Glutamatergic neuron (in vitro differentiated cells): ENCODE measurements around the gene OR2W3. TPM values are rescaled to one million over a fixed set of nuclear protein-coding genes. Genes with fewer than 3 reads are reported as not detected.
"Not testable (repeated sequence)": the region's sequence is repeated elsewhere in the genome, so short reads cannot be mapped to it uniquely, and the experiment has no call there.

Experiments
- DNase-seq: peaks from one replicate; pipeline ENCODE4 v3.0.0; 2022
- H3K27ac Mint-ChIP-seq: one replicate; pipeline ENCODE4 v1.8.0; 2020; ENCODE audit warnings: mild to moderate bottlenecking, mixed read lengths, inconsistent platforms; ENCODE audit not compliant: unreplicated experiment
- H3K27me3 Mint-ChIP-seq: one replicate; pipeline ENCODE4 v1.8.0; 2020; ENCODE audit warnings: mild to moderate bottlenecking, moderate library complexity, mixed read lengths, inconsistent platforms; ENCODE audit not compliant: unreplicated experiment
- H3K36me3 Mint-ChIP-seq: one replicate; pipeline ENCODE4 v1.8.0; 2020; ENCODE audit warnings: mild to moderate bottlenecking, mixed read lengths, inconsistent platforms; ENCODE audit not compliant: unreplicated experiment
- H3K4me1 Mint-ChIP-seq: one replicate; pipeline ENCODE4 v1.8.0; 2020; ENCODE audit warnings: mild to moderate bottlenecking, low read depth, mixed read lengths, inconsistent platforms; ENCODE audit not compliant: unreplicated experiment
- H3K4me3 Mint-ChIP-seq: one replicate; pipeline ENCODE4 v1.8.0; 2020; ENCODE audit warnings: mild to moderate bottlenecking, mixed read lengths, inconsistent platforms; ENCODE audit not compliant: unreplicated experiment
- H3K9me3 Mint-ChIP-seq: one replicate; pipeline ENCODE4 v1.8.0; 2020; ENCODE audit warnings: mild to moderate bottlenecking, moderate library complexity, mixed read lengths, inconsistent platforms; ENCODE audit not compliant: unreplicated experiment
- total RNA-seq: library from RNA; stranded (reverse); fragmentation: NEBNext Ultra II Directional; extraction: Animal tissue kit (Norgen Biotek cat#: 25700); gene quantifications from one replicate; pipeline ENCODE4 v1.2.1, GENCODE V29; 2021; ENCODE audit not compliant: unreplicated experiment
- TF ChIP-seq, protein P1 (sequence below): fragments of 200-600 bp; sonication (generic); IDR thresholded peaks from one replicate; pipeline ENCODE4 v1.5.0; 2021; ENCODE audit not compliant: partially characterized antibody, unreplicated experiment

Gene OR2W3
- total RNA-seq, 1 donor from 2014 or later = 1.8 TPM

DNA sequence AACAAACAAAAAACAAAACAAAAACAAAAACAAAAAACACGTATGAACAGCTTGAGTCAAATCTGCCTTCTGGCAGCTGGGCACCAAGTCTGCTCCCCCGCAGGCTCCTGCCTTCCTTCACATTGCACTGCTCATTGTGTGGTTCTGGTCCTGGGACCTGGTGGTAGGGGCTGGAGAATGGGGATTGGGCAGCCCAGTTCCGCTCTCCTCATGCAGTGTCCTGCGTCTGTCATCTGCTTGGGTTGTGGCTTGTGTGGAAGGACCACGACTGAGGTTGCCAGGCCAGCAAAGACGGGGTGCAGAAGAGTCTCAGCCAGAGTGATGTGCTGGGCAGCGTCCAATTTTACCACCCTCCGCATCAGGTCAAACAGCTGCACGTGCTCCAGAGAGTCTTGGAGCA is 40.4 kb downstream of the OR2W3 start:
- no peak overlapping the region for H3K4me3 Mint-ChIP-seq
- no peak overlapping the region for H3K27ac Mint-ChIP-seq
- no peak for DNase-seq
- no peaks in the 10 kb centered on the region for H3K27me3 Mint-ChIP-seq
- TF ChIP-seq, protein P1, sequence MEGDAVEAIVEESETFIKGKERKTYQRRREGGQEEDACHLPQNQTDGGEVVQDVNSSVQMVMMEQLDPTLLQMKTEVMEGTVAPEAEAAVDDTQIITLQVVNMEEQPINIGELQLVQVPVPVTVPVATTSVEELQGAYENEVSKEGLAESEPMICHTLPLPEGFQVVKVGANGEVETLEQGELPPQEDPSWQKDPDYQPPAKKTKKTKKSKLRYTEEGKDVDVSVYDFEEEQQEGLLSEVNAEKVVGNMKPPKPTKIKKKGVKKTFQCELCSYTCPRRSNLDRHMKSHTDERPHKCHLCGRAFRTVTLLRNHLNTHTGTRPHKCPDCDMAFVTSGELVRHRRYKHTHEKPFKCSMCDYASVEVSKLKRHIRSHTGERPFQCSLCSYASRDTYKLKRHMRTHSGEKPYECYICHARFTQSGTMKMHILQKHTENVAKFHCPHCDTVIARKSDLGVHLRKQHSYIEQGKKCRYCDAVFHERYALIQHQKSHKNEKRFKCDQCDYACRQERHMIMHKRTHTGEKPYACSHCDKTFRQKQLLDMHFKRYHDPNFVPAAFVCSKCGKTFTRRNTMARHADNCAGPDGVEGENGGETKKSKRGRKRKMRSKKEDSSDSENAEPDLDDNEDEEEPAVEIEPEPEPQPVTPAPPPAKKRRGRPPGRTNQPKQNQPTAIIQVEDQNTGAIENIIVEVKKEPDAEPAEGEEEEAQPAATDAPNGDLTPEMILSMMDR = no peak
- peaks cover 7% of the 10 kb centered on the region for H3K9me3 Mint-ChIP-seq
- H3K36me3 Mint-ChIP-seq = peaks cover 6% of the 10 kb centered on the region
- H3K4me1 Mint-ChIP-seq = no peaks in the 10 kb centered on the region

DNA sequence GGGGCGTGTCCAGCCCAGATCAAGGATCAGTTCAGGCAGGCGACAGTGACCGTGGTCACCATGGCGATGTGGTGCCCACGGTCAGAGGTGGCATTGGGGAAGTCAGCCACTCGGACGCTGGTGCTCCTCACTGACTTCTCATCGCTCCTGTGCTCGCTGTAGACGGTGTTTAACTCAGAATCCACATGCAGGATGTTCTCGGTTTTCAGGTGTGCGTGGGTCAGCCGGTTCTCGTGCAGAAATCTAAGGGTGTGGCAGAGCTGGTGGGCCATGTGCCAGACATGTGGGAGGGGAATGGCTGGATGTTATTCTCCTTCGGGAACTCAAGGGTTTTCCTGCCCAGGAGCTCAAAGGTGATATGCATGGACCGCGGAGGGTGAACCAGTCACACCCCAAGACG is 41.0 kb downstream of the OR2W3 start:
- H3K9me3 Mint-ChIP-seq = peaks cover 7% of the 10 kb centered on the region

DNA sequence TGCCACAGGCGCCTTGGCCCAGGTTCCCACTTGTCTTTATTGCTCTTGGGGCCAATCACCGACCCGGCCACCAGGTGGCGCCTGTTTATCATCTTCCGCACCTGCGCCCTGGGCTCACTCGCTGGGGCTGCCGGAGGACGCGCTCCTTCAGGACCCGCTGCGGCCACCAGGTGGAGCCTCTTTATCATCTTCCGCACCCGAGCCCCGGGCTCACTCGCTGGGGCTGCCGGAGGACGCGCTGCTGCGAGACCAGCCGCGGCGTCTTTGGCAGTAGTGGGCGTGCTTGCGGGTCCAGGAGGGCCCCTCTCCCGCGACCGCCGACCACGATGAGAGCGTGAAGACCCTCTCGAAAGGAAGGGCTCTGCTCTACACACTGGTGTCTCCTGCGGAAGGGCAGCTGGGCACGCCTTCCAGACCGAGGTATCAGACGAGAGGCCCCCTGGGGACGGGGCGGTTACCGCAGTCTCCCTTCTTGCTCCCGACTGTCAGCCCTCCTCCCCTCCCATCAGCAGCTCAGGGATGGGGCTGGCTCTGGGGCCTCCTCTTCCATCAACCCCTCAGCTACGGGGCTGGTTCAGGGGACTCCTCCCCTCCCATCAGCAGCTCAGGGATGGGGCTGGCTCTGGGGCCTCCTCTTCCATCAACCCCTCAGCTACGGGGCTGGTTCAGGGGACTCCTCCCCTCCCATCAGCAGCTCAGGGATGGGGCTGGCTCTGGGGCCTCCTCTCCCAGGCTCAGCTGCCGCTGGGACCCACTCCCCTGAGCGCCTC is 41.8 kb downstream of the OR2W3 start:
- H3K36me3 Mint-ChIP-seq, H3K27me3 Mint-ChIP-seq, H3K4me1 Mint-ChIP-seq, H3K9me3 Mint-ChIP-seq: not testable (repeated sequence)
- peak overlapping the region; percentile 90 for H3K27ac Mint-ChIP-seq
- TF ChIP-seq, protein P1 = peak; percentile 99
- DNase-seq = peak; percentile 97
- peak overlapping the region; percentile 86 for H3K4me3 Mint-ChIP-seq

More for the DNA sequence above, 41.0 kb downstream of the OR2W3 start:
- TF ChIP-seq, protein P1 = no peak
- Mint-ChIP-seq H3K4me3 (no peak overlapping the region), H3K4me1 (no peaks in the 10 kb centered on the region), H3K27ac (no peak overlapping the region), H3K36me3 (peaks cover 6% of the 10 kb centered on the region), H3K27me3 (no peaks in the 10 kb centered on the region)
- no peak for DNase-seq

DNA sequence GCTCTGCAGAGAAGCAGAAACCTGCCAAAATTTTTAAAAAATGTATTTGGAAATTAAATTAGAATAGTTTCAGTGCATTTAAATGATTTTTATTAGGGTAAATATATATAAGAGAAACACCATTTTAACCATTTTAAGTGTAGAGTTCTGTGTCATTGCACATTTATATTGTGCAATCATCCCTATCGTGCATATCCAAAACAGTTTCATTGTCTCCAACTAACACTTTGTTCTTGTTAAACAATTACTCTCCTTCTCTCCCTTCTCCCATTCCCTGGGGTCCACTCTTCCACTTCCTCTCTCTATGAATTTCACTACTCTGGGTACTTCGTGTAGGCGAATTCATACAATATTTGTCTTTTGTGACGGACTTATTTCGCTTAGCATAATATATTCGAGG is 47.2 kb downstream of the OR2W3 start:
- H3K27ac Mint-ChIP-seq = no peak overlapping the region

More for the DNA sequence above, 47.2 kb downstream of the OR2W3 start:
- Mint-ChIP-seq H3K36me3 (no peaks in the 10 kb centered on the region), H3K4me3 (no peak overlapping the region), H3K9me3 (peaks cover 3% of the 10 kb centered on the region), H3K27me3 (no peaks in the 10 kb centered on the region), H3K4me1 (no peaks in the 10 kb centered on the region)
- TF ChIP-seq, protein P1 = no peak
- no peak for DNase-seq

Other genes with a start within 250 kb of the OR2W3 start
- gene OR13G1, start 215.8 kb upstream of the OR2W3 start, total RNA-seq = not detected
- gene OR6F1, start 178.9 kb upstream of the OR2W3 start, total RNA-seq = not detected
- gene OR14K1, start 157.0 kb upstream of the OR2W3 start, total RNA-seq = not detected
- not detected for gene OR14A2, start 147.4 kb upstream of the OR2W3 start, total RNA-seq
- gene OR1C1, start 135.0 kb upstream of the OR2W3 start, total RNA-seq = not detected
- not detected for gene OR14A16, start 71.5 kb upstream of the OR2W3 start, total RNA-seq
- not detected for gene OR11L1, start 53.7 kb upstream of the OR2W3 start, total RNA-seq
- 5.2 TPM for gene TRIM58, start 38.4 kb upstream of the OR2W3 start, total RNA-seq
- gene OR2T8, start 24.7 kb downstream of the OR2W3 start, total RNA-seq = not detected
- not detected for gene OR2AJ1, start 29.3 kb downstream of the OR2W3 start, total RNA-seq
- gene OR2L8, start 53.3 kb downstream of the OR2W3 start, total RNA-seq = 0.61 TPM
- 0.49 TPM for gene OR2AK2, start 69.6 kb downstream of the OR2W3 start, total RNA-seq
- 0.22 TPM for gene OR2L5, start 118.1 kb downstream of the OR2W3 start, total RNA-seq
- gene OR2L2, start 134.5 kb downstream of the OR2W3 start, total RNA-seq = 0.25 TPM
- 0.15 TPM for gene OR2L3, start 151.2 kb downstream of the OR2W3 start, total RNA-seq
- not detected for gene OR2L13, start 199.6 kb downstream of the OR2W3 start, total RNA-seq
- not detected for gene OR2M5, start 249.6 kb downstream of the OR2W3 start, total RNA-seq